NCI-H460 (cell line): ENCODE results near the gene MSMO1. TPM values are rescaled to one million over a fixed set of nuclear protein-coding genes. Genes with fewer than 3 reads are reported as not detected.

Experiments used
- DNase-seq: peaks from one replicate; pipeline ENCODE4 v3.0.0-alpha.2; 2016; ENCODE audit warnings: low read depth; ENCODE audit errors: extremely low read depth
- small RNA-seq, 2 experiments: library from RNA; depleted of rRNA; stranded (forward); fragments of <200 nt; gene quantifications; one replicate each; pipeline ENCODE3, GENCODE V24; 2014
- total RNA-seq: library from RNA; depleted of rRNA; stranded (reverse); fragments of >200 nt; shearing (Covaris generic); gene quantifications from 2 replicates; pipeline ENCODE4 v1.2.3, GENCODE V29; 2014; rRNA removed

The MSMO1 gene
- total RNA-seq, 1 experiment from 2014 or later = 35.0 TPM

DNA sequence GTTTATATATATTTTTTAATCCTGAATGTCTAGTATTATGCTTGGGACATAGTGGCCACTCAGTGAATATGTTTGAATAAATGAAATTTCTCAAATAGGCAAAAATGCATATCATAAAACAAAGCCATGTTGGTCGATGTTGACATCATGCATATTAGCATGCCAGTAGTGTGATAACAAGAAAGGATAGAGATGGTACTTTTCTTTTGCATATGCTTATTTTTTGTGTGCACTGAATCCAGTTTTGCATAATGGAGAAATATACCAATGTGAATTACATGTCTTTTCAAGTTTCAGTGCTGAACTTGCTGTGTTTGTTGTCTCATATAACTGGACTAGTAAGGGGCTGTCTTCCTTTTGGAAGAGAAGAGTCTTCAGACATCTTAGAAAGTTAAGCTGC lies 58.9 kb downstream of the MSMO1 start:
- DNase-seq = no peak

DNA sequence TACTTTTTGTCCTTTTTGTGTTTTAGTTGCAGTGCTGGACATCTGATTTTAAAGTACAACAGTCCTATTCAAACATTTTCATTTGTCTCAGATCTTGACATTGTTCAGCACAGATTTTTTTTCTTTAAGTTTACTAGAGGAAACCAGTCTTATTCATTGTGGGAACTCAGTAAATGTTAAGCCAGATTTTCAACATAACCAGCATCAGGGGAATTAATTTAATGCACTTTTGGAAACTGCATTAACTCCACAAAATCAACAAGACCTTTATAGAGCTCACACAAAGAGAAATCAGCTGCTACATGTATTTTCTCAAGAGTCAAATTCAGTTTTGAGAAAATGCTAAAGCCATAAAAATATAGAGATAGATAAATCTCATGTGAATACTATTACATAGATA lies 61.3 kb downstream of the MSMO1 start:
- DNase-seq = no peak

Small RNA genes within 50 kb of the gene (small RNA-seq; reads per million reads assigned to genes)
- gene MIR578 = 0 reads per million in 2 experiments

Other genes starting within 250 kb of the MSMO1 start
- 15.3 and 17.4 TPM in 2 replicates for gene TMEM192, start 214.8 kb upstream of the MSMO1 start, total RNA-seq
- gene KLHL2, start 120.1 kb upstream of the MSMO1 start, total RNA-seq = 10.2 and 14.4 TPM in 2 replicates
- 1.1 and 2.1 TPM in 2 replicates for gene CPE, start 51.3 kb downstream of the MSMO1 start, total RNA-seq